ENCODE data around the gene CCR9. TPM values are rescaled to one million over a fixed set of nuclear protein-coding genes. Genes with fewer than 3 reads are reported as not detected.

The CCR9 gene
- total RNA-seq, 1 donor from 2014 or later, result not detected

DNA sequence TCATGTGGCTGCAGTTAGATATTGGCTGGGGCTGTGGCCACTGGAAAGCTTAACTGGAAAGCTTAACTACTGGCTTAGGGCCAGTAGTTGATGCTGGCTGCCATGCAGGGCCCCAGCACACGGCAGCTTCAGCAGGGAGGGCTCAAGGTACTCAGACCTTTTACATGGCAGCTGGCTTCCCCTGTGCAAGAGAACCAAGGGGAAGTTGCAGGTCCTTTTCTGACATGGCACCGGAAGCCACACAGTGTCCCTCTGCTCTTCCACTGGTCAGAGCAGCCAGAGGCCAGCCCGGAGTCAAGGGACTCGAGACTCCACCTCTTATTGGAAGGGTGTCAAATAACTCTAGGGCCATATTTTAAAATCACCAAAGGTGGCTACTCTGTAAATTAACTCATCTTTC lies 24.5 kb downstream of the CCR9 start:
- Histone ChIP-seq H3K4me1 (ENCODE audit: insufficient read depth, low read length) (peaks cover 22% of the 10 kb centered on the region), H2AFZ (ENCODE audit: low read depth, low read length) (no peak overlapping the region), H4K20me1 (ENCODE audit: insufficient read depth, low read length) (no peaks in the 10 kb centered on the region), H3K4me2 (ENCODE audit: low read length) (no peak overlapping the region), H3K9ac (ENCODE audit: low read length) (no peak overlapping the region), H3K4me3 (ENCODE audit: insufficient read depth, low read depth, low read length) (no peak overlapping the region), H3K79me2 (ENCODE audit: insufficient read depth, low read length) (no peaks in the 10 kb centered on the region), H3K36me3 (ENCODE audit: insufficient read depth, low read length) (no peaks in the 10 kb centered on the region), H3K9me3 (ENCODE audit: insufficient read depth, low read depth, low read length) (no peaks in the 10 kb centered on the region), H3K27ac (ENCODE audit: low read depth, low read length) (no peak overlapping the region), H3K27me3 (ENCODE audit: insufficient read depth, low read length) (no peaks in the 10 kb centered on the region)
- TF ChIP-seq EZH2 (IDR thresholded peaks at IDR 0.05; ENCODE audit: insufficient read depth, low read length) (no peak), CTCF (IDR thresholded peaks at IDR 0.05; ENCODE audit: insufficient read depth, low read depth, low read length) (no peak)
- no peak for DNase-seq (ENCODE audit: low read depth)
- H3K9me3 Mint-ChIP-seq (ENCODE audit: unreplicated experiment), result peaks cover 9% of the 10 kb centered on the region
- H3K4me1 Mint-ChIP-seq (ENCODE audit: low read depth, unreplicated experiment), result peaks cover 23% of the 10 kb centered on the region
- H3K4me3 Mint-ChIP-seq (ENCODE audit: unreplicated experiment), result no peak overlapping the region
- peaks cover 9% of the 10 kb centered on the region for H3K36me3 Mint-ChIP-seq (ENCODE audit: low read depth, unreplicated experiment)
- H3K27ac Mint-ChIP-seq (ENCODE audit: unreplicated experiment), result no peak overlapping the region
- FAIRE-seq, result no peak
- H3K27me3 Mint-ChIP-seq (ENCODE audit: low read depth, unreplicated experiment), result peaks cover 10% of the 10 kb centered on the region

GRCh38 chr3:45911511-45912226 lies 25.3 kb downstream of the CCR9 start:
- Mint-ChIP-seq H3K4me1 (ENCODE audit: low read depth, unreplicated experiment) (peaks cover 30% of the 10 kb centered on the region), H3K27ac (ENCODE audit: unreplicated experiment) (no peak overlapping the region), H3K4me3 (ENCODE audit: unreplicated experiment) (no peak overlapping the region), H3K36me3 (ENCODE audit: low read depth, unreplicated experiment) (peaks cover 8% of the 10 kb centered on the region), H3K9me3 (ENCODE audit: unreplicated experiment) (peaks cover 9% of the 10 kb centered on the region), H3K27me3 (ENCODE audit: low read depth, unreplicated experiment) (peaks cover 10% of the 10 kb centered on the region)
- Histone ChIP-seq H3K27ac (ENCODE audit: low read depth, low read length) (no peak overlapping the region), H3K9ac (ENCODE audit: low read length) (no peak overlapping the region), H3K9me3 (ENCODE audit: insufficient read depth, low read depth, low read length) (no peaks in the 10 kb centered on the region), H3K27me3 (ENCODE audit: insufficient read depth, low read length) (no peaks in the 10 kb centered on the region), H4K20me1 (ENCODE audit: insufficient read depth, low read length) (no peaks in the 10 kb centered on the region), H3K4me3 (ENCODE audit: insufficient read depth, low read depth, low read length) (no peak overlapping the region), H3K4me2 (ENCODE audit: low read length) (no peak overlapping the region), H2AFZ (ENCODE audit: low read depth, low read length) (no peak overlapping the region), H3K79me2 (ENCODE audit: insufficient read depth, low read length) (no peaks in the 10 kb centered on the region), H3K36me3 (ENCODE audit: insufficient read depth, low read length) (no peaks in the 10 kb centered on the region), H3K4me1 (ENCODE audit: insufficient read depth, low read length) (peaks cover 22% of the 10 kb centered on the region)
- FAIRE-seq, result no peak
- DNase-seq (ENCODE audit: low read depth), result no peak
- no peak for TF ChIP-seq CTCF (IDR thresholded peaks at IDR 0.05; ENCODE audit: insufficient read depth, low read depth, low read length)
- no peak for TF ChIP-seq EZH2 (IDR thresholded peaks at IDR 0.05; ENCODE audit: insufficient read depth, low read length)

DNA sequence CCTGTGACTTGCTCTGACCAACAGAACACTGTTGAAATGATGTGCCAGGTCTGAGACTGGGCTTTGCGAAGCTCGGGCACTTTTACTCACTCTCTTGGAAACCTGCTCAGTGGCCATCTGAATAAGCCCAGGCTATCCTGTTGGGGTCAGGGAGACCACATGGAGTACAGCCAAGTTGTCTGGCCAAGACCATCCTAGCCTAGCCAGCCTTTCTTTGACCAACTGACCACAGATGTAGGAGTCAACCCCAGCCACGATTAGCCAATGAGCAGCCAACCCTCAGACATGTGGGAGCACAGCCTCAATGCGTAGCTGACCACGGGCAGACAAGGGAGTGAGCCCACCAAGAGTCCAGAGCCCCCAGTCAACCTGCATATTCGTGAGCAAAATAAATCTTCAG lies 26.1 kb downstream of the CCR9 start:
- no peak for FAIRE-seq

More for the DNA sequence above, 26.1 kb downstream of the CCR9 start:
- Histone ChIP-seq H2AFZ (ENCODE audit: low read depth, low read length) (no peak overlapping the region), H3K27ac (ENCODE audit: low read depth, low read length) (no peak overlapping the region), H3K9me3 (ENCODE audit: insufficient read depth, low read depth, low read length) (no peaks in the 10 kb centered on the region), H3K9ac (ENCODE audit: low read length) (no peak overlapping the region), H3K4me2 (ENCODE audit: low read length) (no peak overlapping the region), H3K79me2 (ENCODE audit: insufficient read depth, low read length) (no peaks in the 10 kb centered on the region), H3K27me3 (ENCODE audit: insufficient read depth, low read length) (no peaks in the 10 kb centered on the region), H3K36me3 (ENCODE audit: insufficient read depth, low read length) (no peaks in the 10 kb centered on the region), H3K4me3 (ENCODE audit: insufficient read depth, low read depth, low read length) (no peak overlapping the region), H4K20me1 (ENCODE audit: insufficient read depth, low read length) (no peaks in the 10 kb centered on the region), H3K4me1 (ENCODE audit: insufficient read depth, low read length) (peaks cover 16% of the 10 kb centered on the region)
- H3K27me3 Mint-ChIP-seq (ENCODE audit: low read depth, unreplicated experiment), result peaks cover 10% of the 10 kb centered on the region
- peaks cover 30% of the 10 kb centered on the region for H3K4me1 Mint-ChIP-seq (ENCODE audit: low read depth, unreplicated experiment)
- no peak for TF ChIP-seq EZH2 (IDR thresholded peaks at IDR 0.05; ENCODE audit: insufficient read depth, low read length)
- no peak for TF ChIP-seq CTCF (IDR thresholded peaks at IDR 0.05; ENCODE audit: insufficient read depth, low read depth, low read length)
- H3K9me3 Mint-ChIP-seq (ENCODE audit: unreplicated experiment), result peaks cover 8% of the 10 kb centered on the region
- H3K27ac Mint-ChIP-seq (ENCODE audit: unreplicated experiment), result no peak overlapping the region
- H3K4me3 Mint-ChIP-seq (ENCODE audit: unreplicated experiment), result no peak overlapping the region
- no peak for DNase-seq (ENCODE audit: low read depth)
- peaks cover 5% of the 10 kb centered on the region for H3K36me3 Mint-ChIP-seq (ENCODE audit: low read depth, unreplicated experiment)

All from astrocyte (in vitro differentiated cells and primary cell).